Pulmonary artery endothelial cell (primary cell): ENCODE measurements around the gene GPATCH4. TPM values are rescaled to one million over a fixed set of nuclear protein-coding genes. Genes with fewer than 3 reads are reported as not detected.
"Not testable (repeated sequence)": the region's sequence is repeated elsewhere in the genome, so short reads cannot be mapped to it uniquely, and the experiment has no call there.

Experiments
- DNase-seq: peaks from one replicate; pipeline ENCODE4 v3.0.0-alpha.2; 2011; ENCODE audit warnings: low read depth, low spot score
- total RNA-seq: library from RNA; depleted of rRNA; stranded (reverse); fragments of >200 nt; gene quantifications from 2 replicates; pipeline ENCODE4 v1.2.3, GENCODE V29; 2014

Gene GPATCH4
- 27.2 and 45.6 TPM in 2 replicates for total RNA-seq

DNA sequence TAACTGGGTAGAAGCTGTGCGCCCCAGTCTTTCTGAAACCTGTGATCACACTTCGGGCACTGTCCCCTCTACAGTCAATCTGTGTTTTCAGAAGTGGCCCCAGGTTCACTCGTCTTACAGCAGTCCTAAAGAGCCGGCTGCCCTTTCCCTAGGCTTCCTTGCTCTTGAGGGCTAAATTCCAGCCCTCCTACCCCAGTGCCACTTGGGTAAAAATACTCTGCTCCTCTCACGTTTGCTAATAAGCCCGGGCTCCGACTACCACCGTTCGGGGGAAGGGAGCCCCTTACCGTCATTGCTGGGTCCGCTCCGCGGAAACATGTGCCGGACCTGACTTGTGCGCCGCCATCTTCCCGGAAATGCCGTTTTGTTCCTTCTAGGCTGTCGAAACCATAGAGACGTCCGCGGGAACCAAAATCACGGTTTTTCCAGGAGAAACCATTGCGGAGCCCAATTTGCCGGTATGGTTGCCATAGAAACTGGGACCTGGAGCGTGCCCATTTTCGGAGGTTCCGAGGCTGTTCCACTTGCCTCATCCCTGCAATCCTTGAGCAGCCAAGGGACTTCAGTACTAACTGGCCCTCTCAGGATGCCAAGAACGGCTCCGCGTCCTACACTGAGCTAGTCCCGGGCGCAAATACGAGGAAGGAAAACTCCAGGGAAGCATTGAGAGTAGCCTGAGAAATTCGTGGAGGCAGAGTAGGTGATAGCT, at the start of gene GPATCH4:
TSS of gene GPATCH4 (minus strand) at position 358 of the 709 bp plus-strand sequence.
- DNase-seq, result peak; percentile 62

DNA sequence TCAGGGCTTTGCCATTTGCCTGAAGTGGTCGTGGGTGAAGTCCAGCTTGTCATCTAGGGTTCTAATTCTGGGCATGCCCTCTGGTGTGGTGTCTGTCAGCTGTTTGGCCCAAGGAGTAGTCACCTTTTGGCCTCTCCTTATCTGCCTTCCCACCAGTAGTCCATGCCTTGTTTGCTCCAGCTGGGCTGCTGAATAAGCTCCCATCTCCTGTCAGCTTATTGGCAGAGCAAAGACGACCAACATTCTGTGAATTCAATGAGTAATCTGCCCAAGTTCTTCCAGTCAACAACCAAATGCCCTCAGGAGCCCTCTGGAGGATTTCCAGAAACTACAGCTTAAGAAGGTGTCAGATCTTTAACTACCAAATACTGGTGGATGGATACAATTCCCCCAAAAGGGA, 47.7 kb upstream of the GPATCH4 start:
- no peak for DNase-seq

DNA sequence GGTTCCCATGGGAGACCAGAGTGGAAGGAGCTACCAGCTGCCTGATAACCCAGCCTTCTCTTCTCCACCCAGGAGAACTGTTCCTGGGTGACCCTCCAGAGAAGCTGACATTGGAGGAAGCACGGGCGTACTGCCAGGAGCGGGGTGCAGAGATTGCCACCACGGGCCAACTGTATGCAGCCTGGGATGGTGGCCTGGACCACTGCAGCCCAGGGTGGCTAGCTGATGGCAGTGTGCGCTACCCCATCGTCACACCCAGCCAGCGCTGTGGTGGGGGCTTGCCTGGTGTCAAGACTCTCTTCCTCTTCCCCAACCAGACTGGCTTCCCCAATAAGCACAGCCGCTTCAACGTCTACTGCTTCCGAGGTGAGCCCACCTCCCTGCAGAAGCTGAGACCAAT, 47.2 kb upstream of the GPATCH4 start:
- no peak for DNase-seq

DNA sequence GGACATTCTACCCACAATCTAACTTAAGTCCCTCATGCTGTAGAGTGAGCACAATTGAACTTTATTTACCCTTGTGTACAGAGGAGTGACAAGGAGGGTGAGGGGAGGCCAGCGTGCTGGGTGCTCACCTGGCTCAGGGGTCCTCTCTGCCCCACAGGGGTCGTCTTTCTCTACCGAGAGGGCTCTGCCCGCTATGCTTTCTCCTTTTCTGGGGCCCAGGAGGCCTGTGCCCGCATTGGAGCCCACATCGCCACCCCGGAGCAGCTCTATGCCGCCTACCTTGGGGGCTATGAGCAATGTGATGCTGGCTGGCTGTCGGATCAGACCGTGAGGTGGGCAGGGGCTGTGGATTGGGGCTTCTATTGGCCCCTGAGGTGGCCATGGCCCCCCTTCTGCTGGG, 46.1 kb upstream of the GPATCH4 start:
- DNase-seq, result no peak

DNA sequence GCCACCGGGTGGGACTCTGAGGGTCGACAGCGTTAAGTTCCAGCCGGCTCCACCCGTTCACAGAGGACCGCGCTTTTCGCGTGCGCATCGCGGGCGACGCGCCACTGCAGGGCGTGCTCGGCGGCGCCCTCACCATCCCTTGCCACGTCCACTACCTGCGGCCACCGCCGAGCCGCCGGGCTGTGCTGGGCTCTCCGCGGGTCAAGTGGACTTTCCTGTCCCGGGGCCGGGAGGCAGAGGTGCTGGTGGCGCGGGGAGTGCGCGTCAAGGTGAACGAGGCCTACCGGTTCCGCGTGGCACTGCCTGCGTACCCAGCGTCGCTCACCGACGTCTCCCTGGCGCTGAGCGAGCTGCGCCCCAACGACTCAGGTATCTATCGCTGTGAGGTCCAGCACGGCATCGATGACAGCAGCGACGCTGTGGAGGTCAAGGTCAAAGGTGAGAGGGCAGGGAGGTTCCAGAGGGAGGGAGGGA, 45.5 kb upstream of the GPATCH4 start:
- no peak for DNase-seq

- DNase-seq, result no peak
Measured at GRCh38 chr1:156645666-156646065, 44.4 kb upstream of the GPATCH4 start.

DNA sequence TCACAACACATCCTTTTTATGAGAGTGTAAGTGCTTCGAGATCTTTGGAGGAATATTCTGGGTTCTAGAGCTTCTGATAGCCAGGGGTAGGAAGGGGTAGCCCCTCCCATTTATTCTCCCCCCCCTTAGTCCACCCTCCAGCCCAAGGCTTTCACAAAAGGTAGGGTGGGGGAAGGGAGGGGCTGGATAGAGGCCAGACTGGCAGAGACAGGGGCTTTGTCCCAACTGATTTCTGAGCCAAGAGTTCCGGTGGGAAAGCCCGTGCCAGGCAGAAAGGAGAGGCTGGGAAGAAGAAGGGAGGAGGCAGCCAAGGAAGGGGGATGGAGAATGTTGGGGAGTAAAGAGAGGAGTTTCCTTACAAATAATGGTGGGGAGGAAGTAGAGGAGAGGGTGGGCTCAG, 43.8 kb upstream of the GPATCH4 start:
- no peak for DNase-seq

GRCh38 chr1:156644640-156645039, 43.4 kb upstream of the GPATCH4 start:
- no peak for DNase-seq

DNA sequence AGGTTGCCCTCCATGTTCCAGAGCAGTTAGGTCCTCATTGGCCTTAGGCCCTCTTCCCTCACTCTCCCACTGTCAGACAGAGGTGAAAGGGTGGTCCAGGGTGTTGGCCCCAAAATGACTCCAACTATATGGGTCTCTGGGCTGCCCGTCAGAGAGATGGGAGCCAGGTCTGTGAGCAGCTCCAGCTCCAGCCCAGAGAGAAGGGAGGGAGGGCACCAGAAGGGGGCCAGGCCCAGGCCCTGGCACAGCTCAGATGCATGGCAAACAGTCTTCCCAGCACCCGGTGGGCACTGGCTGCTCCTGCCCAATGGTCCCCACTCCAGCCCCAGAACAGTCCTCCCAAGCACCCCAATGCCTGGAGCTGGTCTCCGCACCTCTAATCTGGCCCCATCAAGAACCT, 42.9 kb upstream of the GPATCH4 start:
- no peak for DNase-seq

GRCh38 chr1:156643778-156644092, 42.5 kb upstream of the GPATCH4 start:
- DNase-seq, result no peak

DNA sequence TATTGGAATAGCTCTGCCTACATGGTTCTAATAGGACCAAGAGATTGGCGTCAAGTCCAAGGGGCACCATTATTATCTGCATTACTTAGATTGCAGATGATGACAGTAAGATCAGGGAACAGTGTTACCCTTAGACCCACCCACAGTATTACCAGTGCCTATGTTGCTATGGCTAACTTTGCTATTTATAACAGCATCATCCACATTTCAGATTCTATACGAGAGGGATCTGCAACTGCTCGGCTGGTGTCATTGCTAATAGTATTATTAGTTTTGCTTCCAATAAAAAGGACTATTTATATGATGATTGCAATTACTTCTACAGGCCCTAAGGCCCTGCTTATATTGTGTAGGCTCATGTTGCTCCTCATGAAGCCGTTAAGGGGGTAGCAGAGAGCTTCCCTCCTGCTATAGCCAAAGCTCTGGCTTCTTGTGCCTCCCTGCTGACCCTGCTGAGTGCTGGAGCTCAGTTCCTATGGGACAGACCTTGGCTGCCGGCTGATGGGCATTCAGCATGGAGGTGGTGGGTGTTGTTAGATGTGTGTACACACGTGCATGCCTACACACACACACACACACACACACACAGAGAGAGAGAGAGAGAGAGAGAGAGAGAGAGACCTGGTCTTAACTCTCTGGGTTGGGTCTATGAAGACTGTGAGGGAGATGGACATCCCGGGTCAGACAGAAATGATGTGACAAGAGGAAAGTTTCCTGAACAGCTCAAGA, 41.9 kb upstream of the GPATCH4 start:
- DNase-seq, result no peak

GRCh38 chr1:156642265-156643048, 41.2 kb upstream of the GPATCH4 start:
- DNase-seq, result no peak

DNA sequence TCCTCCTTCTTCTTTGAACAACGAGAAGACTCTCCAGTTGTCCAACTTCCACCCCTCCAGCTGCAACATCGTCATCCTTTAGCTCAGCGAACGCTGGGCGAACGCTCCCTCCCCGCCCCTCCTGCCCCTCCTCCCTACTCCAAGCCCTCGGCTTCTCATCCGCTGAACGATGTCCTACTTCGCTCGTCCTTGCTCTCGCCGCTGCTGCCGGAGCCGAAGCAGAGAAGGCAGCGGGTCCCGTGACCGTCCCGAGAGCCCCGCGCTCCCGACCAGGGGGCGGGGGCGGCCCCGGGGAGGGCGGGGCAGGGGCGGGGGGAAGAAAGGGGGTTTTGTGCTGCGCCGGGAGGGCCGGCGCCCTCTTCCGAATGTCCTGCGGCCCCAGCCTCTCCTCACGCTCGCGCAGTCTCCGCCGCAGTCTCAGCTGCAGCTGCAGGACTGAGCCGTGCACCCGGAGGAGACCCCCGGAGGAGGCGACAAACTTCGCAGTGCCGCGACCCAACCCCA, 40.5 kb upstream of the GPATCH4 start, which contains the start of gene BCAN:
TSS of gene BCAN (plus strand) at position 357 of the 504 bp plus-strand sequence. CDS start 3,938 bp downstream, outside the sequence.
- no peak for DNase-seq

- DNase-seq, result no peak
Measured at GRCh38 chr1:156640842-156641706, 39.8 kb upstream of the GPATCH4 start.

- no peak for DNase-seq
Measured at GRCh38 chr1:156639601-156640101, 38.4 kb upstream of the GPATCH4 start.

DNA sequence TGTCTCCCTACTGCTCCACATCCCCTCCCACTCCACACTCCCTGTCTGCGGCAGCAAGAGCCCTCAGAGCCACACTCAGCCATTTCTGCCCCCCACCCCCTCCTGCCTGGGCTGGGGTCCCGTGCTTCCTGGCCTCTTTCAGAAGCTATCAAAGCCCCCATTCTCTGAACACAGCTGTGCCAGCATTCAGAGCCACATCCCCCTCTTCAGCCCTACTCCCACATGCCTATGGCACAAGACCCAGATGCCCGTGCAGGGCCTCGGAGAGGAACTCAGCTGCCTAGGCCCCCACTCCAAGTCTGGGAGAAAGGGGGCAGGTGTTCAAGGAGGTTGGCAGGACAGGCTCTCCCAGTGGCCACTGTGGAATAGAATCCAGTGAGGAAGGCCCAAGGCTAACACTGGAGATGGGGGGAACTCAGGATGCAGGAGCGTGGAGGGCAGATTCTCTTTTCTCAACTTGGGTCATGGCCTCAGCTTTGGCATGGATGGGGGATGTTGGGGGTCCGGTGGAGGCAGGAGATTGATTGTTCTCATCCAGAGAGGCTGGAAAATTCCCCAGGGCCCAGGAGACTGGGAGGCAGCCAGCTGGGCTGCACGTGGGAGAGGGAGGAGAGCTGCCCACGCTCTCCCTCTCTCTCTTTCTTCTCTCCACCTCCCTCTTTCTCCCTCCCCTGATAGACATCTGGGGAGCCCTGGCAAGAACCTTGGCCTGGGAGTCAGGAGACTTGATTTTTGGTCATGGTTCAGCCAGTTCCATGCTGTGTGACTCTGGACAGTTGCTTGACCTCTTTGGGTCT, 37.1 kb upstream of the GPATCH4 start:
- no peak for DNase-seq

- DNase-seq, result no peak
Measured at GRCh38 chr1:156632355-156632754, 31.1 kb upstream of the GPATCH4 start.

GRCh38 chr1:156631152-156631551, 29.9 kb upstream of the GPATCH4 start:
- DNase-seq, result not testable (repeated sequence)

- no peak for DNase-seq
Measured at GRCh38 chr1:156629823-156630449, 28.7 kb upstream of the GPATCH4 start.
